SU-DHL-6 (cell line): ENCODE data around the gene LYZL6.

Source experiments
- EZH2phosphoT487 ChIP-seq: fragments of 200-600 bp; sonication (generic), shearing (Covaris generic); conservative IDR thresholded peaks from 2 replicates; pipeline ENCODE4 v1.6.1; 2018; ENCODE audit warnings: mild to moderate bottlenecking, antibody characterized with exemption, low read length, moderate library complexity, mixed read lengths
- TF ChIP-seq, protein P1 (sequence below): fragments of 200-600 bp; sonication (generic); IDR thresholded peaks from one replicate; pipeline ENCODE4 v1.5.1; 2017; ENCODE audit warnings: antibody characterized with exemption, mild to moderate bottlenecking, low read length, moderate library complexity; ENCODE audit not compliant: insufficient read depth, poor library complexity, severe bottlenecking

DNA sequence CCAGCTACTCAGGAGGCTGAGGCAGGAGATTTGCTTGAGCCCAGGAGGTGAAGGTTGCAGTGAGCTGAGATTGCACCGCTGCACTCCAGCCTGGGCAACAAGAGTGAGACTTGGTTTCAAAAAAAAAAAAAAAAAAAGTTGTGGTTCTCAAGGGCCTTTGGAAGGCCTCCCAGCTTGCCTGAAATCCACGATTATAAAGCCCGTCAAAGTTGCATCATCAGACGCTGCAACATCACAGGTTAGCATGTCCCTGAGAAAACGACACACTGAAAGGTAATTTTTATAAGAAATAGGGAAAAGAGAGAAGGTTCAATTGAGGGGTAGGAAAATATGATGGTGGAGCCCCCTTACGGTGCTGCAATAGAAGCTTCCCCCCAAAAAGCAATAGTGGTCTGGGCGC lies 4.6 kb upstream of the LYZL6 start:
- TF ChIP-seq, protein P1, sequence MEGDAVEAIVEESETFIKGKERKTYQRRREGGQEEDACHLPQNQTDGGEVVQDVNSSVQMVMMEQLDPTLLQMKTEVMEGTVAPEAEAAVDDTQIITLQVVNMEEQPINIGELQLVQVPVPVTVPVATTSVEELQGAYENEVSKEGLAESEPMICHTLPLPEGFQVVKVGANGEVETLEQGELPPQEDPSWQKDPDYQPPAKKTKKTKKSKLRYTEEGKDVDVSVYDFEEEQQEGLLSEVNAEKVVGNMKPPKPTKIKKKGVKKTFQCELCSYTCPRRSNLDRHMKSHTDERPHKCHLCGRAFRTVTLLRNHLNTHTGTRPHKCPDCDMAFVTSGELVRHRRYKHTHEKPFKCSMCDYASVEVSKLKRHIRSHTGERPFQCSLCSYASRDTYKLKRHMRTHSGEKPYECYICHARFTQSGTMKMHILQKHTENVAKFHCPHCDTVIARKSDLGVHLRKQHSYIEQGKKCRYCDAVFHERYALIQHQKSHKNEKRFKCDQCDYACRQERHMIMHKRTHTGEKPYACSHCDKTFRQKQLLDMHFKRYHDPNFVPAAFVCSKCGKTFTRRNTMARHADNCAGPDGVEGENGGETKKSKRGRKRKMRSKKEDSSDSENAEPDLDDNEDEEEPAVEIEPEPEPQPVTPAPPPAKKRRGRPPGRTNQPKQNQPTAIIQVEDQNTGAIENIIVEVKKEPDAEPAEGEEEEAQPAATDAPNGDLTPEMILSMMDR: no peak
- TF ChIP-seq EZH2phosphoT487: no peak
